Hindlimb muscle (tissue), 1 donor: ENCODE data around the gene KANSL3. TPM values are rescaled to one million over a fixed set of nuclear protein-coding genes. Genes with fewer than 3 reads are reported as not detected.
A peak's percentile ranks its signal among the peaks of the same experiment; 100 is the strongest.
"Not testable (repeated sequence)": the region's sequence is repeated elsewhere in the genome, so short reads cannot be mapped to it uniquely, and the experiment has no call there.

Experiments used
- DNase-seq: peaks from one replicate; pipeline ENCODE4 v3.0.0-alpha.2; 2013
- polyA plus RNA-seq: library from polyadenylated mRNA; unstranded; fragments of 120-200 nt; gene quantifications from one replicate; pipeline ENCODE4 v1.2.1, GENCODE V29; 2013; ENCODE audit not compliant: insufficient read length

KANSL3 gene
- polyA plus RNA-seq, 1 donor = 36.3 TPM

DNA sequence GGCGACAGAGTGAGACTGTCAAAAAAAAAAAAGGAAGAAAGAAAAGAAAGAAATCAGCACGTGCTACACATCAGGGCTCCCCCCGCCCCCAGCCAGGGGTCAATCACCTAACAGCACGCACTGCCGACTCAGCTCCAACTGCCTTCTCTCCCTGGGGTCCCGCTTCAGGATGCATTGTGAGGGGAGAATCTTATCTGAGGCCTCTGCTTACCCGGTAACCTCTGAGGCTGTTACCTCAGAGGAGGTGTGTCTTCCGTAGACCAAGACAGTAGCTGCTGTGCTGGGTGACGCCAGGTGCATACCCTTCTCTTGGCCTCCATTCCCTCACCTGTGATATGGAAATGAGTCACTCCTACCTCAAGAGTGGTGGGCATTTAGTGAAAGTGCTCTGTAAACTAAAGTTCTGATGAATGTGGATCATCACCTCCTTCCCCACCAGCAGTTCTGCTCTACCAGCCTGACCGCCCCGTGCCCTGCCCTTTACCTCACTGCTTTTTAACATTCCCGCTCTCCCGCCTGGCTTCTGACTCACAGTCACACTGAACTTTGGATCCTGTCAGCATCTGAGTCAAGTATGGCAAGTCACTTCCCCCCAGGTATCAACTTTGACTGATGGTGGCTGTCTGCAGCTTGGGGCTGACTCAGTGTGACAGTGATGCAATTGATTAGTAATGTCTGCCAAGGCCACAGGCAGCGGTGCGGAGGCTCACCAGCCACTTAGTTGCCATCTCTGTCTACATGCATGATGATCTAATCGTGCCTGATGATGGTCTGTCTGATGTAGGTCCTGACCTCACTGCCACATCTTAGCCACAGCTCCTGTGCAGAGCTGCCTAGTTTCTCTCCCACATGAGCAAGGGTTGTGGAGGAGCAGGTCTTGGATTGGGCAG lies 81.4 kb downstream of the KANSL3 start:
- no peak for DNase-seq

DNA sequence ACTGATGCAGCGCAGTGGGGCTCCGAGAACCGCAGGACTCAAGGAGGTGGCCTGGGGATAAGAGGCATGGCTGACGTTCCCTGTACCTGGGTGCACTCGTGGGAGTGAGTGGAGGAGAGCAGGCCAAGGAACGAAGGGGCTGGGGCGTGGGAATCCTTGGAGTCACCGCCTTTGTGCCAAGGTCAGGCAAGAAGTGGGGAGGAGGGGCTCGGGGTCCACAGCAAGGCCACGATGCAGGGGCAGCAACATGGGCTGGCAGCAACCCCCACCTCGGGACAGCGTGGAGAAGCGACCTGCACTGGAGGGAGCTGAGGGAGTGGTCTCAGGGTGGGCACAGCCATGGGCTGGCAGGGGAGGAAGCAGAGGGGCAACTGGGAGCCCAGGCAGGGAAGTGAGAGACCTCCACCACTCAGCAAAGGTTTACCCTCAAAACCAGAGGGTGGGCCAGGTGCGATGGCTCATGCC lies 82.9 kb downstream of the KANSL3 start:
- no peak for DNase-seq

DNA sequence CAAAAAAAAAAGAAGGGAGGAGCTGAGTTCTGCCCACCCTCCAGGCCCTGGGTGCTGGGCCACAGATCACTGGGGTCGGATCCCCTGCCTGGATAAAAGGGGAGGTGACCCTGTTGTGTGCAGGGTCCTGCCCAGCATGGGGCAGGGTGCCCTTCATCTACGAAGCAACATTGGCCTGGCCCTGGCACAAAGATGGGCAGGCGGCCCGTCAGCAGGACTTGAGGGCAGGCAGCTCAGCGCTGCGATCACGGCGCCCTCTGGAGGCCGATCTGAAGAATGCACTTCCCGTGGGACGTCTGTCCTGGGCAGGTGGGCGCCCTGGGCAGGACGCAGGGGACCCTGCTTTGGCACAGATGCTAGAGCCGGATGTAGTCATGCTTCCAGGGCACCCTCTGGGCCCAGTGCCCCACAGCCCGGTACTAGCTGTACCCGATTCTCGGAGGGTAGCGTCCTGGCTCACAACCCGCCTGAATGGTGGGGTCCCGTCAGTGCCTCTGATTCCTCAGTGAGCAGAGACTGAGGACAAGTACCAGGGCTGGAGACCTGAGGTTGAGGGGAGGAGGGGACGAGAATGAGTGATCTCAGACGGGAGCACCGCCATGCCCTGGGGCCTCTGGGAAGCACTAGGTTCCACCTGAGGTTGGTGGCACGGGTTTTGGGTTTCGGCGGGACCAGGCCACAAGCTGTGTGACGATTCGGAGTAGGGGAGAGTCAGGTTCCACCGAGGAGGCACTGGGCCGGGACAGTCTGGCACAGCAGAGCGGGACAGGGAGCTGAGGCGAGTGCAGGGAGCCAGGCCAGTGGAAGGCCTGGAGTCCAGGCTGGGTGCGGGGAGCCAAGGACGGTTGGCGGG lies 83.6 kb downstream of the KANSL3 start:
- DNase-seq = peak; percentile 59

DNA sequence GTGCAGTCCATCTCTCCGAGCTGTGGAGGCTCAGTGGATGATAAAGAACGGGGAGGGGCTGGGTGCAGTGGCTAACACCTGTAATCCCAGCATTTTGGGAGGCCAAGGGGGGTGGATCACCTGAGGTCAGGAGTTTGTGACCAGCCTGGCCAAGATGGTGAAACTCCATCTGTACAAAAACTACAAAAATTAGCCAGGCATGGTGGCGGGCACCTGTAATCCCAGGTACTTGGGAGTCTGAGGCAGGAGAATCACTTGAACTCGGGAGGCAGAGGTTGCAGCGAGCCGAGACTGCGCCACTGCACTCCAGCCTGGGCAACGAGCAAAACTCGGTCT lies 84.2 kb downstream of the KANSL3 start:
- DNase-seq = not testable (repeated sequence)

DNA sequence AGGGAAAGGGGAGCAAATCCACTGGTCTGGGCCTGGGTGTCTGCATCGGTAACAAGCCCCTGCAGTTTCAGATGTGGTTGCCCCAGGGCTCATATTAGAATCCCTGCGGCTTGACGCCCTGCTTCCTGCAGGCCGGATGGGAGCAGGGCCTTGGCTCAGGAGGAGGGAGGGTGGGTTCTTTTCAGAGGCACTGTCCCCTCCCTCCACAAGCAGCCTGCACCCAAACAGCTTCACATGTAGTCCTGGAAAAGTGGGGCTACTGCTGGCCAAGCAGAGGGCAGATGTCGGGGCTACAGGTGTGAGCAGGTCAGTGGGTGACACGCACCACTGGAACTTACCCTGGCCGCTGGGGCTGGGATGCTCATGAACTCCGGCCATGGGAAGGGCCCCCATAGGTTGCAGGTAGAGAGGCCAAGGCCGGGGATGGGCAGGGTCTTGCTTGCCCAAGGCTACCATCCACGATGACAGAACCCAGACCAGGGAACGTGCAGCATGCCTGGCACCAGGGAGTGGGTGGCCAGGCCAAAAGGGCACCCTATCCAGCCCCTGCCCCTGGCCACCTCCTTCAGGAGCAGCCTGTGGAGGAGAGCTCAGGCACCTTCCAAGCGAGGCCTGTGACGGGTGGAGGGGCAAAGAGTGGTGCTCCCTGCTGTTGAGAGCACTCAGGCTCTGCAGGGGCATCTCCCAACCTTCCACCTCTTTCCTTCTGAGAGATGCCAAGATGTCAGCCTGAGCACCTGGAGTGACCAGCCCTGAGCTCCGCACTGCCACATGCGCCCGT lies 84.7 kb downstream of the KANSL3 start:
- DNase-seq = no peak

DNA sequence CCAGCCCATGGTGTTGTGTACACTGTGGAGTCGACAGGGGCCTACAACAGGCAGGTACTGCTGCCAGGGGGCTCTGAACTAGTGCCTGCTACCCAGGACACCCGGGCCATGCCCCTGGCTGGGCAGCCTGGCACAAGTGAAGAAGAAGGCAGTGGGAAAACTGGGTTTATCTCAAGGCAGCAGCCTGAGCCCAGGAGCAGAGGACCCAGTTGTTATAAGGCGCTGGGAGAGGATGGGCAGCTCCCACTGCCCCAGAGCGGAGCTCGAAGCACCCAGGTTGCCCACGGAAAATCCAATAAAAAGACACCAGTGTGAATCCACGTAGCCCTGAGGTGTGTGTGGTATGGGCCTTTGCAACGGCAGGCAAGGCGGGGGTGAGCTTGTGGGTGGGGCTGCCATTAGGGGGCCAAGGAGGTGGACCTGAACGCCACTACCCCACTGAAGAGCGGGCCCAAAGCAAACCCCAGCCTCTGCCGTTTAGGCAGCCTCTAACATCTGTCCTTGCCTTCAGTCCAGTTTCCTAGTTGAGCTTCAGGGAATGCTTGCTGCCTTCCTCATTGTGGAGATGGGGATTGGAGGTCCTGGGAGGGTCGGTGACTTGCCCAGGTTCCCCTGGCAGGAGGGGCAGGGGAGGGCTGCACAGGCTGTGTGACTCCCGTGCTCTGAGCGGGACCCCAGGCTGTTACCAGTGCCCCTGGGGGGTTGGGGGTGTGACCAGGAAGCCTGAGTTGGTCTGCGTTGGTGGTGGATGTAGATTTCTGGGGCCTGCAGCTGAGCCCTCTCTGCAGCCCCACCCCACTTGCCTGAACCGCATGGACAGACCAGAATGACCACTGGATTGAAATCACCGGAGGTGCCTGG lies 85.6 kb downstream of the KANSL3 start:
- no peak for DNase-seq

DNA sequence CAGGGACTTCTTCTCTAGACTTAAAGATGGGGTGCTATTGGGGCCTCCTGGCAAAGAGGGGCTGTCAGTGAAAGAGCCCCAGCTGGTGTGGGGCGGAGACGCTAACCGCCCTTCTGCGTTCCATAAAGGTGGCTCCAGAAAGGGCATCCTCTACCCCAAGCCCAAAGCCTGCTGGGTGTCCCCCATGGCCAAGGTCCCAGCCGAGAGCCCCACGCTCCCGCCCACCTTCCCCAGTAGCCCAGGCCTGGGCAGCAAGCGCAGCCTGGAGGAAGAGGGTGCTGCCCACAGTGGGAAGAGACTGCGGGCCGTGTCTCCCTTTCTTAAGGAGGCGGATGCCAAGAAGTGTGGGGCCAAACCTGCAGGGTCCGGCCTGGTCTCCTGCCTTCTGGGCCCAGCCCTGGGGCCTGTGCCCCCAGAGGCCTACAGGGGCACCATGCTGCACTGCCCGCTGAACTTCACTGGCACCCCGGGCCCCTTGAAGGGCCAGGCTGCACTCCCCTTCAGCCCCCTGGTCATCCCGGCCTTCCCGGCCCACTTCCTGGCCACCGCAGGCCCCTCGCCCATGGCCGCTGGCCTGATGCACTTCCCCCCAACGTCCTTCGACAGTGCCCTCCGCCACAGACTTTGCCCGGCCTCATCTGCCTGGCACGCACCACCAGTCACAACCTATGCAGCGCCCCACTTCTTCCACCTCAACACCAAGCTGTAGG lies 86.4 kb downstream of the KANSL3 start:
- DNase-seq = no peak

DNA sequence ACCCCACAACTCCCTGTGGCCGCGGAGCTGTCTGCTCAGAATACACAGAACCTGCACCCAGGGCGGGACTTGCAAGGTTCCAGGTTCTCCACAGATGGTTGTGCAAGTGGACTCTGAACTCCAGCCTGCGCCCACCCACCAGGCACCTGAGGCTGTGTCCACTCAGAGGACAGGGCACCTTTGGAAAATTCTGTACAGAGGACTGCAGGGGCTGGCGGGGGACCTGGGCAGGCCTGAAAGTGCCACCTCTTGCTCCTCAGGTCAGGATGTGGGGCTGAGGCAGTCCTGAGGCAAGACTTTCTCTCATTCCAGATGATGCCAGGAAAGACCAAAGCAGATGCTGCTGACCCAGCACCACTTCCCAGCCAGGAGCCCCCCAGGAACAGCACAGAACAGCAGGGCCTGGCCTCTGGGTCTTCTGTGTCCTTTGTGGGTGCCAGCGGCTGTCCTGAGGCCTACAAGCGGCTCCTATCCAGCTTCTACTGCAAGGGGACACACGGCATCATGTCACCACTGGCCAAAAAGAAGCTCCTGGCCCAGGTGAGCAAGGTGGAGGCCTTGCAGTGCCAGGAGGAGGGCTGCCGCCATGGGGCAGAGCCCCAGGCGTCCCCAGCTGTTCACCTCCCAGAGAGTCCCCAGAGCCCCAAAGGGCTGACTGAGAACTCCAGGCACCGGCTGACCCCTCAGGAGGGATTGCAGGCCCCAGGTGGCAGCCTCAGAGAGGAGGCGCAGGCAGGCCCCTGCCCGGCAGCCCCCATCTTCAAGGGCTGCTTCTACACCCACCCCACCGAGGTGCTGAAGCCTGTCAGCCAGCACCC lies 87.1 kb downstream of the KANSL3 start:
- DNase-seq = no peak

DNA sequence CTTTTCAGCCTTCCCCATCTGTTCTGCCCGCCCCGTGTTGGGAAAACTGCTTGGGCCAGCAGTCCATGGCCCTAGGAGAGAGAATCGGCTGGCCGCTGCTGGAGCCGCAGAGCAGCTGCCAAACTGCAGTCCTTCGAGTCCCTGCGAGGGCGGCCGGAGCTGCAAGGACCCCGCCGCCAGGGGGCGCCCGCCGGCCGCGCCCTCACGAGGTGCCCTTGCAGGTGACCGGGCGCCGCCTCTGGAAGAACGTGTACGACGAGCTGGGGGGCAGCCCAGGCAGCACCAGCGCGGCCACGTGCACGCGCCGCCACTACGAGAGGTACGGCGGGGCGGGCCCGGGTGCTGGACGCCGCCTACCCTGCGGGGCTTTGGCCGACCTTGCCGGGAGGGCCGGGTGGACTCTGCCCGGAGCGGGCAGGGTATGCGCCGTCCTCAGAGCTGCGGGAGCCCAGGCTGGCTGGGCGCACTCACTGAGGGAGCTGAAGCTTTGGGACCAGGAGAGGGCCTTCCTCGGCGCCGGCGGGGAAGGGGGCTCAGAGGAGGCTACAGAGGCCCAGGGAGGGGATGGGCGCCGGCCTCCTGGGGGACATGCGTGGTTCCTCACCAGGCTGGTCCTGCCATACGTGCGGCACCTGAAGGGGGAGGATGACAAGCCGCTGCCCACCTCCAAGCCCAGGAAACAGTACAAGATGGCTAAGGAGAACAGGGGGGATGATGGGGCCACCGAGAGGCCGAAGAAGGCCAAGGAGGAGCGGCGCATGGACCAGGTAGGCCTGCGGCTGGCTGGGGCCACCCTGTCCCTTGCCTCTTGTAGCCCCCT lies 87.9 kb downstream of the KANSL3 start:
- DNase-seq = no peak

DNA sequence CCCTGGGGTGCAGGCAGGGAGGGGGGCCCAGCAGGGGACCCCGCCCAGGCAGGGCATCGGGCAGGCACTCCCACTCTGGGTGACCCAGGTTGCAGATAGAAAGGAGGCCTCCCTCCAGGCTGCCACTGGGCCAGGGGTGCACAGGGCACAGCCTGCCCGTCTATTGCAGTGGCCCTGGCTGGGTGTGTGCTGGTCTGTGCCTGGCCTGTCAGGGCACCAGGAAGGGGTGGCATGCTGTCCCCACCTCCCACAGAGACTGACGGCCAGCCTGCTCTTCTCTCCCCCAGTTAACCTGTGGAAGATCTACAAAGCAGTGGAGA lies 88.7 kb downstream of the KANSL3 start:
- DNase-seq = no peak

DNA sequence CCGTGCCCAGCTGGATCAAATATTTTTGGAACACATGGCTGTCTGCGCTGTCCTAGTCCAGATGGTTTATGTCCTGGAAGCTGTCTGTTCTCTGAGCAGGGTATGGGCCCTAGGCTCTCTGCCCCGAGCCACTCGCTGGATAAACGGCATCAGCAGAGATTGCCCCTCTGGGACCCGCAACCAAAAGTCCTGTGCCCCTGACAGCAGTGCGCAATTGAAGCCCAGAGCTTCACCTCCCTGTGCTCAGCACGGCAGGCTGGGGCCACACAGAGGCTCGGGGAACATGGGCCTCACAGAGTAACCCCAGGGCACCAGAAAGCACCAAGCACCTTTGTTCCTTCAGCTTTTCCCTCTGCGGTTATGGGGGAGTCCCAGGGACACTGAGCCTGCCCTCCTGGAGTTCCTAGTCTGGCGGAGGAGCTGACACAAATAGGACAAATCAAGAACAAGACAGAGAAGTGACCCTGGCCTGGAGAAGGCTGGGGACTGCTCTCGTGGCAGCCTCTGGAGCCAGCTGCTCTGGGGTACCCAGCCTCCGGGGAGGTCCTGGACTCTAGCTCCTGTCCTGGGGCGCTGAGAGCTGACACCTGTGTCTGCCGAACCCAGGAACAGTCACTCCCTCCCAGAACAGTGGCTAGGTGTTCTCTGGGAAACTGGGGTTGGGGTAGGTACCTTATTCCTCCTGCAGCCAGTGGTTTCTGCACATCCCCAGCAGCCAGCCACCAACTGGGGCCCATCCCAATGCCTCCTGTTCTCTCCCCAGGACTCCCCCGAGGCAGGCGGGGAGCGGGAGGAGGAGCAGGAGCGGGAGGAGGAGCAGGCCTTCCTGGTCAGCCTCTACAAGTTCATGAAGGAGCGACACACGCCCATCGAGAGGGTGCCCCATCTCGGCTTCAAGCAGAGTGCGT lies 89.3 kb downstream of the KANSL3 start:
- no peak for DNase-seq

DNA sequence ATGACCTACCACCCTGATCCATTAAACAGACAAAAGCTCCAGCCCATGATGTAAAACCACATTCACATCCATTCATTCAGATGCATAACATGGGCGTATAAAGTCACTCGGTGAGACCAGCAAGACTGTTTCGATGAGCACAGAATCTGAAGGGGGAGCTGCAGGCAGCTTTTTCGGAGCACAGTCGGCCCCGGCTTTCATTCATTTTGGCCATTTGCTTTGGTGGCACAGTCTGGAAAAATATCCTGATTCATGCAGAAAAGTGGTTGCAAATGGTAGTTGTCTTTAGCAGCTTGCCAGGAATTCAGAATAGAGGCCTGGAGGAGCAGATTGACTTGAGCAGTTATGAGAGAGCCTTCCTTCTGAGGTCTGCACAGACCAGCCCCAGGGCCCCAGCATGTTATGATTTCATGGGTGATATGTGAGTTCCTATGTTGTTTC lies 90.4 kb downstream of the KANSL3 start:
- DNase-seq = no peak

DNA sequence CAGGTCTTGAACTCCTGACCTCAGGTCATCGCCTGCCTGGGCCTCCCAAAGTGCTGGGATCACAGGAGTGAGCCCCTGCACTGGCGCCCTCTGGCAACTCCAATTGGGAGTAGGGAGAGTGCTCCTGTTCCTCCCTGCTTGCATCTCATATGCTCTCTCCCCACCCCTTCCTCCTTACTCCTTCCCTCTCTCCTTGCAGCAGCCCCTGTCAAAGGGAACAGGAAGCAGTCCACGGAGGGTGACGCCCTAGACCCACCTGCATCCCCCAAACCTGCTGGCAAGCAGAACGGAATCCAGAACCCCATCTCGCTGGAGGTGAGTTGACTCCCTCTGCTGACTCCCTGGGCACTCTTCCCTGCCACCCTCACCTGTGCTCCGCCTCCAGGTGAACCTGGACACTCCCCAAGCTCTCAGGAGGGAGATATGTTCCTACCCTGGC lies 90.9 kb downstream of the KANSL3 start:
- no peak for DNase-seq

DNA sequence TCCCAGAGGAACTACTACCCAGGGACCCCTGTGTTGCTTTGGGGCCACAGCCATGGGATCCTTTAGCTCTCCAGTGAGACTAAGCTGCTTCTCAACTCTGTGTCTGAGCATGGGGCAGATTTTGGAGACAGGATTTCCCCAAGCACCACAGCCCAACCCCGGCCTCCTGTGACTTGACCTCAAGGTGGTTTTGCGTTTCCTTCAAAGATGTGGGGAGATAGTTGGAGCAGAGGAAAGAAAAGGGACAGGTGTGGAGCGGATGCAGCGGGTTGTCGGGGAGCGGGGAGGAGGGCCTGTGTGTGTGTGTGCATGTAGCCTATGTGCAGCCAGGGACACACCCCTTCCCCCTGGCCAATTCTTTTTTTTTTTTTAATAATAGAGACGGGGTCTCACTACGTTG lies 91.3 kb downstream of the KANSL3 start:
- DNase-seq = no peak

DNA sequence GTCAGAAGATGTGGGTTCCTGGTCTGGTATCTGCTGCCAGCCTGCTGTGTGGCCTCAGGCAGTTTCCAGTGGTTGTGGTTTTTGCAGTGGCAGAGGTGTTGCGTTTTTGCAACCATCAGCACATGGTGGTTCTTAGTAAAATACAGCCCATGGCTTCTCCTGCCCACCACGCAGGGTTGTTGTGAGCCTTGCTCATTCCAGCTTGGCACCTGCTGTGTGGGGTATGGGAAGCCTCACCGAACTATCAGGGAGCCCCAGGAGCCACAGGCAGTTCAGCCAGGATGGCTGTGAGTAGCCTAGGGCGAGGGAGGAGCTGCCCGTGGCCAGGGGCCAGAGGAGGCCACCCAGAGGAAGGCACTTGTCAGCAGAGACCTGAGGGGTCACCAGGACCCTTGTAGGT lies 91.8 kb downstream of the KANSL3 start:
- DNase-seq = no peak
